Activated CD4-positive, alpha-beta memory T cell treated with anti-CD3 and anti-CD28 coated beads for 36 hours (primary cell): ENCODE results near the gene SLC39A2. TPM values are rescaled to one million over a fixed set of nuclear protein-coding genes. Genes with fewer than 3 reads are reported as not detected.
A peak's percentile ranks its signal among the peaks of the same experiment; 100 is the strongest.

Source experiments
- CTCF ChIA-PET: fragments of 350-600 bp; sonication (Branson Sonifier 250); formaldehyde crosslinking; loops from one replicate; lab custom pipeline; 2021; ENCODE audit warnings: antibody characterized with exemption, inconsistent platforms; lab: Charles Lee
- POLR2A ChIA-PET: fragments of 350-600 bp; sonication (Branson Sonifier 250); formaldehyde crosslinking; loops from one replicate; lab custom pipeline; 2021; ENCODE audit warnings: antibody characterized with exemption; lab: Charles Lee
- DNase-seq: peaks from one replicate; pipeline ENCODE4 v3.0.0-alpha.2; 2020
- H3K27ac Mint-ChIP-seq: one replicate; pipeline ENCODE4 v1.8.0; 2021; ENCODE audit warnings: mixed read lengths
- H3K27me3 Mint-ChIP-seq: one replicate; pipeline ENCODE4 v1.8.0; 2021; ENCODE audit warnings: mixed read lengths
- H3K36me3 Mint-ChIP-seq: one replicate; pipeline ENCODE4 v1.8.0; 2021; ENCODE audit warnings: mixed read lengths
- H3K4me1 Mint-ChIP-seq: one replicate; pipeline ENCODE4 v1.8.0; 2021; ENCODE audit warnings: low read depth, mixed read lengths
- H3K4me3 Mint-ChIP-seq: one replicate; pipeline ENCODE4 v1.8.0; 2021; ENCODE audit warnings: mild to moderate bottlenecking, mixed read lengths
- H3K9me3 Mint-ChIP-seq: one replicate; pipeline ENCODE4 v1.8.0; 2021; ENCODE audit warnings: mixed read lengths
- intact Hi-C: fragments of 100-400 bp; cut with micrococcal nuclease; formaldehyde crosslinking; loops from one replicate; pipeline ENCODE4 v1.15.1; 2023
- total RNA-seq, 2 experiments: library from RNA; stranded (reverse); gene quantifications; one replicate each; pipeline ENCODE4 v1.2.3, GENCODE V29; 2021

SLC39A2 gene
- total RNA-seq, 2 experiments from 2014 or later = 0.17 TPM; not detected in 1

DNA sequence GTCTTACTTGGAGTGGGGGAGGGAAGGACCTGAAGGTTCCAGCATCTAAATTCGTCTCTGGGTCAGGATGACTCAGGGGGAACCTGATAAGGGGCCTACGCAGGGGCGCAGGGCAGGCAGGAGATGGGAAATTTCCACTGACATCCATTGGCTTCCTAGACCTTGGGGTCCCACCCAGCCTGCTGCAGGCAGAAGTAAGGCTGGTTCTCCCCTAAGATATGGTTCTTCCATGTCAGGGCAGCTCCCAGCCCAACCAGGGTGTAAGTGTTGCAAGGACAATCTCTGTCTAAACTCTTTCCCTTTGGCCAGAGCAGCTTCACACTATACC is 27.9 kb downstream of the SLC39A2 start:
- H3K4me1 Mint-ChIP-seq = peaks cover 9% of the 10 kb centered on the region
- intact Hi-C loops = no loop called here
- POLR2A ChIA-PET = no interaction called here
- no peaks in the 10 kb centered on the region for H3K27me3 Mint-ChIP-seq
- CTCF ChIA-PET = interaction anchor here (1.7 kb wide), 1 partner anchor 12 kb away, joined by 14 read pairs; no protein-coding TSS in a partner anchor
- H3K36me3 Mint-ChIP-seq = no peaks in the 10 kb centered on the region
- DNase-seq = no peak
- no peaks in the 10 kb centered on the region for H3K9me3 Mint-ChIP-seq
- H3K27ac Mint-ChIP-seq = no peak overlapping the region
- H3K4me3 Mint-ChIP-seq = no peak overlapping the region

DNA sequence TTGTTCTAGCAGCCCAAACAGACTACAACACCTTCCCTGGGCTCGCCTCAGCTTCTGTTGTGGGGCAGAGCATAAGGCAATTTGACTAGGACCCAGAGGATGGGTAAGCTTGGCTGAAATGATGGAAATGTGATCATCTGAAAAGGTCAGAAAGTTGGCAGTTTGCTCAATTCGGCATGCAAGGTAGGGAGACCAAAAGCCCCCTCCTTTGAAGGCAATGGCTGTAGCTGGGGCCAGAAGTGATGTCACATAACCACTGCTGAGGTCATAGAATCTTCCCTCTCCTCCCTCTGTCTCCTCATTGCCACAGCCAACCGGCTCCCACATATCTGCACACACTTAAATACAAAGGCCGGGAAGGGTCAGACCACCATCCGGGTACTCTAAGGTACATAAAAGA is 30.8 kb downstream of the SLC39A2 start, which contains the start of gene TPPP2:
Gene TPPP2, plus strand, starts transcription at position 301 of the 400 bp plus-strand sequence. CDS start 365 bp downstream, outside the sequence.
- Mint-ChIP-seq H3K4me3 (no peak within 1 kb of the TSS), H3K36me3 (no peaks in the 10 kb centered on the region), H3K27ac (no peak within 1 kb of the TSS), H3K9me3 (no peaks in the 10 kb centered on the region), H3K4me1 (no peaks in the 10 kb centered on the region), H3K27me3 (no peaks in the 10 kb centered on the region)
- intact Hi-C loops = no loop called here
- POLR2A ChIA-PET = no interaction called here
- DNase-seq = no peak
- CTCF ChIA-PET = interaction anchor here (0.8 to 3.5 kb wide), 2 partner anchors 9 to 15 kb away, joined by 4 to 21 read pairs; no protein-coding TSS in a partner anchor

DNA sequence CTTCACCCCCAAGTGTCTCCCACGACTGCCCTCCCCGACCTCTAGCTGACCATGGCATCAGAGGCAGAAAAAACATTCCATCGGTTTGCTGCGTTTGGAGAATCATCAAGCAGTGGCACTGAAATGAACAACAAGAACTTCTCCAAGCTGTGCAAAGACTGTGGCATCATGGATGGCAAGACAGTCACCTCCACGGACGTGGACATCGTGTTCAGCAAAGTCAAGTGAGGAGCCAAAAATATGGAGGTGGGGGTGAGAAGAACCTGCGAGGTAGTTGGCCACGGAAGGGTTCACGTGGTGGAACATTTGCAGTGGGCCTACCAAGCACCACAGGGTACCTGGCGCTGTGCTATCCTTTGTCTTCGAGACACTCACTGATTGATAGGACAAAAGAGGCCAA is 31.4 kb downstream of the SLC39A2 start:
- Mint-ChIP-seq H3K9me3 (no peaks in the 10 kb centered on the region), H3K27ac (no peak overlapping the region), H3K4me3 (no peak overlapping the region), H3K27me3 (no peaks in the 10 kb centered on the region), H3K4me1 (no peaks in the 10 kb centered on the region), H3K36me3 (no peaks in the 10 kb centered on the region)
- CTCF ChIA-PET = interaction anchor here (0.8 to 3.5 kb wide), 2 partner anchors 10 to 16 kb away, joined by 4 to 21 read pairs; no protein-coding TSS in a partner anchor
- no peak for DNase-seq
- POLR2A ChIA-PET = no interaction called here
- intact Hi-C loops = no loop called here

DNA sequence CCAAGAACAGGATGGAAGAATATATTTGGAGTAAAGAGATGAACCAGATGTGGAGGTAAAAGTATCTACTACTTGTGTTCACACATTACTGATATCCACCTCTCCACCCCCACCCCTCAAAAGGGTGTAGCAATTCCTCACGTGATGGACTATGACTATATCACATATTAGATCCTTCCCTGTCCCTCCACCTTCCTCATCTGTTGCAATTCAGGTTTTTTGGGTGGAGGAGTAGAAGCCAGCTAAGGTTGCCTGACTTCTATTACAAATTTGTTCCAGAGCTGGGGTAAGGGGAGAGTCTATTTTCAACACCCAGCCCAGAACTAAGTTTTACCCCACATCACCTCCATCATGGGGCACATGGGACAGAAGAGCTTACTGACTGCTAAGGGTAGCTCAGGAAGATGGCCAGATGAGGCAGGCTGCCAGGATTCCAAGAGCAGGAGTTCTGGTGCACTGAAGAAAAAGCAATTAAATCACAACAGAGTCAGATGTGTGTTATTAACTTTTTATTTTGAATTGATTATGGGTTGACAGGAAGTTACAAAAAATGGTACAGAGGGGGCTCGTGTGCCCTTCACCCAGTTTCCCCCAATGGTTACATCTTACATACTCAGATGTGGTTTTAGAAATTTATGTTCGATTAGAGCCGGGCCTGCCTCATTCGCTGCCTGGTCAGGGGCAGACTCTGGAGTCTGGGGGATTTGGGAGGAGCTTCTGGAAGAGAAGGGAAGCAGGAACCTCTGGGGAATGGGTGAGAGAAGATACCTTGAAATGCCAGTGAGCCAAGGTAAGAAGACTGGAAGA is 33.4 kb downstream of the SLC39A2 start:
- H3K4me3 Mint-ChIP-seq = no peak overlapping the region
- no peak overlapping the region for H3K27ac Mint-ChIP-seq
- ChIA-PET CTCF (interaction anchor here (1.0 to 7.1 kb wide), 3 partner anchors 12 to 24 kb away, joined by 3 to 55 read pairs (median 3); no protein-coding TSS in a partner anchor), POLR2A (no interaction called here)
- H3K4me1 Mint-ChIP-seq = no peaks in the 10 kb centered on the region
- intact Hi-C loops = no loop called here
- H3K36me3 Mint-ChIP-seq = no peaks in the 10 kb centered on the region
- H3K9me3 Mint-ChIP-seq = no peaks in the 10 kb centered on the region
- DNase-seq = no peak
- H3K27me3 Mint-ChIP-seq = no peaks in the 10 kb centered on the region

DNA sequence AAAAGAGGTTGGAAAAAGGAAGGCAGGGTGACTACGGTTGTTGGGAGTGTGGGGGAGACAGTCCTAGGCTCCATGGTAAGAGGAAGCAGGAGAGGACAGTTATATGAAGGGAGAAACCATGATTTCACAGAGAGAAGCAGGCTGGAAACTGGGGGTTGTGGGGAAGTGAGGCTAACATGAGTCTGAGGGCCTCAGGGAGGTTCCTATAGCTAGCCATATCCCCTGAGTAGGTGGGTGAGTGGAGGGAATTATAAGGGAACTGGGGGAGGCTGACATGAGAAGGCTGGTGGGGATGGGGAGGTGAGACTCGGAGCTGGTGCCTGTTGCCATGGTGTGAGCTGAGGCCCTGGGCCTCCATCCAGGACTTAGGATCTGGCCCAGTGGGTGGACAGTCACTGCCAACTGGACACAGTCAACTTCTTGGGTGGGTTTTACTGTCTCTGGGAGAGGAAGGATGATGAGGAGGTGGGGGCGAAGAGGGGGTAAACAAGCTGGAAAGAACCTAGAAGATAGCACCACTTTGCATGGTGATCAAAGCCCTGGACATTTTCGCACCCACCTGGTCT is 34.1 kb downstream of the SLC39A2 start:
- H3K4me1 Mint-ChIP-seq = no peaks in the 10 kb centered on the region
- no peak for DNase-seq
- ChIA-PET POLR2A (no interaction called here), CTCF (interaction anchor here (0.8 to 7.1 kb wide), 3 partner anchors 9 to 18 kb away, joined by 3 to 55 read pairs (median 3); partner anchors contain the start of gene RNASE7)
- H3K36me3 Mint-ChIP-seq = no peaks in the 10 kb centered on the region
- H3K4me3 Mint-ChIP-seq = no peak overlapping the region
- intact Hi-C loops = no loop called here
- no peaks in the 10 kb centered on the region for H3K27me3 Mint-ChIP-seq
- no peaks in the 10 kb centered on the region for H3K9me3 Mint-ChIP-seq
- H3K27ac Mint-ChIP-seq = no peak overlapping the region

DNA sequence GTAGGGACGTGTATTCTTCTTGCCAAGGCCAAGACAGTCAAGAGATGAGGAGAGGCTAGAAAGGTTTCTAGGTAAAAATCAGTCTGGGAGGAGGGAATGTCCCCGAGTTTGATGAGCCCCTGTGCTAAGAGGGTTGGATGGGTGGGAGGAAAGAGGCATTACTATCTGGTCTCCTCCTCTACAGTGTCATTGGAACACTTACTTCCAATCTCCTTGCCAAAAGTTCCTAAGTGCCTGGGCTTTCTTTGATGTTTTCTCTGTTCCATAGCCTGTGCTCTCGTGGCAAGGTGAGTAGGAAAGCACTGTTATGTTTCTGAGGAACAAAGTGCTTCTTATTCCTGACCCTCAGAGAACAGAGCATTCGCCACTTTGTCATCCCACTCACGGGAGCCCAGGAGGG is 35.6 kb downstream of the SLC39A2 start, which contains the start of gene RNASE13:
Gene RNASE13, minus strand, starts transcription at position 101 of the 400 bp plus-strand sequence. CDS start 519 bp downstream, outside the sequence.
- no peaks in the 10 kb centered on the region for H3K4me1 Mint-ChIP-seq
- ChIA-PET POLR2A (no interaction called here), CTCF (interaction anchor here (1.4 to 7.1 kb wide), 2 partner anchors 20 to 58 kb away, joined by 8 to 55 read pairs; no protein-coding TSS in a partner anchor)
- DNase-seq = no peak
- H3K27me3 Mint-ChIP-seq = no peaks in the 10 kb centered on the region
- intact Hi-C loops = no loop called here
- H3K9me3 Mint-ChIP-seq = no peaks in the 10 kb centered on the region
- no peak within 1 kb of the TSS for H3K27ac Mint-ChIP-seq
- no peak within 1 kb of the TSS for H3K4me3 Mint-ChIP-seq
- H3K36me3 Mint-ChIP-seq = no peaks in the 10 kb centered on the region

DNA sequence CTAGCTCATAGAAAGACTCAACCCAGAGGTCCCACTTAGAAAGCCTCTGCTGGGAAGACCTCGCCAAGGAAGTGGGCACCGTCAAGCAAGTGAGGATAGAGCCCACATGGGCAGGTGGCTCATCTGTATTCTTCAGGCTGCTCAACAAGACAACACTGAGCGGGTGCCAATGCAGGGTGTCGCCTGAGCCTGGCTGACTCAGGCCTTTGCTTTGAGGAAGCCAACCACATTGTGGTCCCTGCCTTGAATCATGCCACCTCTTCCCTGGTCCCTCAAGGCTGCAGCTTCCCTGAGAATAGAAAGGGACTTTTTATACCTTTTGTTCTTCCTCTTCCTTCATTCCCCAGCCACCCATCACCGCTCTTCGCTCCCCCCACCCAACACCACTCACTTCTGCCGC is 37.7 kb downstream of the SLC39A2 start:
- ChIA-PET POLR2A (no interaction called here), CTCF (interaction anchor here (0.9 to 7.1 kb wide), 4 partner anchors 22 to 184 kb away, joined by 3 to 55 read pairs (median 4); no protein-coding TSS in a partner anchor)
- intact Hi-C loops = no loop called here
- Mint-ChIP-seq H3K9me3 (no peaks in the 10 kb centered on the region), H3K27ac (no peak overlapping the region), H3K4me3 (no peak overlapping the region), H3K4me1 (no peaks in the 10 kb centered on the region), H3K36me3 (no peaks in the 10 kb centered on the region), H3K27me3 (no peaks in the 10 kb centered on the region)
- DNase-seq = no peak

DNA sequence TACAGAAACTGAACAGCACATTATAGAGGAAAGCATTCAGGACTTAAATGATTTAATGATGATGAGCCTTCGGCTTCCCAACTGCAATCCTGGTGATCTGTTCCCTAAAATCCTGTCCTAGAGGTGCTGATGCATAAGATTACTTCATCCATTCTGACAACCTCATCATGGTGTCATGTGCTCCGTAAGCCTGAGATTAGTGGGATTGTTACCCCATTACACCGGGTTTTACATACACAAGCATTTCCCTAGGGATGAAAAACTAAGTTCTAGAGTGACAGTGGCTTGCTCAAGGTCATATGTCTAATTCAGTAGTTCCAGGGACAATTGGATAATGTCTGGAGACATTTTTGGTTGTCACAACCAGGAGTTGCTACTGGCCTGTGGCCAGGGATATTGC is 38.1 kb downstream of the SLC39A2 start:
- H3K9me3 Mint-ChIP-seq = no peaks in the 10 kb centered on the region
- DNase-seq = no peak
- no peak overlapping the region for H3K27ac Mint-ChIP-seq
- intact Hi-C loops = no loop called here
- ChIA-PET POLR2A (no interaction called here), CTCF (interaction anchor here (0.6 to 7.1 kb wide), 2 partner anchors 22 to 55 kb away, joined by 3 to 55 read pairs; no protein-coding TSS in a partner anchor)
- no peaks in the 10 kb centered on the region for H3K4me1 Mint-ChIP-seq
- no peak overlapping the region for H3K4me3 Mint-ChIP-seq
- H3K27me3 Mint-ChIP-seq = no peaks in the 10 kb centered on the region
- H3K36me3 Mint-ChIP-seq = no peaks in the 10 kb centered on the region

DNA sequence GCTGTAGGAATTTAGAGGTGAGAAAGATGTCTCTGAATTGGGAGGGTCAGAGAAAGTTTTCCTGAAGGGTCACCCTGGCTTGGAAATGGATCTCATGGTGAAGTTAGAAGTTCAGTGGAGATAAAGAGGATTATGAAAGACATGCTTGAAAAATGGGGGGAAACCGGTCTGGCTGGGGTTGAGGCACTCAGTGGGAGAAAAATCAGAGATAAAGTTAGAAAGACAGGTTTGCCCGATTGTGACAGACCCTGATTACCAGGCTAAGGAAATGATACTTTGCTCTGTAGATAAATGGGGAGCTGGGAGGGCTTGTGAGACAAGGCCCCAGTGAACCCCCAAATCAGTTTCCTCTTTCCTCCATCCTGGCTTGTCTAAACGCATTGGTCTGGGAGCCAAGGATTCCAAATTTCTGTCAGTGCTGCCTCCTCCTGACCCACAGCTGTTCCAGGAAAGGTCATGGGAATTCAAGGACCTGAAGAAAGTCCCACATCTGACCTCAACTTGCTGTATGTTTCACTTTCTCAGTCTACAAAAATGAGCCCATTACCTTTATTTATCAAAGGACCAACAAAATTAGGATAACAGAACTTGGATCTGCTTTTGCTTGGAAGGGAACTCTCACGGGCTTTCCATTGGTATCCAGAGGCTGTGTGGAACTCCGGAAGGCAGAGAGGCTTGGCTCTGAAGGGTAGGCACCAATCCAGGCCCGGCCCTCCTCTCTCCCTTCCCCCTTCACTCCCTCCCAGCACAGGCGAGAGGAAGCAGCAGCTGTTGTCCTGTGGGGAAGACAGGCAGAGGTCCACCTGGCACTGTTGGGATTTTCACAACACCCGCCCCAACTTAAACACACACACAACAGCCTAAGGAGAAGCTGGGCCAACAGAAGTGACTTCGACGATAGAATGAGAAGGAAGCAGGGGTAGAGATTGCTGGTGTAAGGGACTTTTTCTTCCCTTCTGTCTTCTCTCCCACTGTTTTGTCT is 39.6 kb downstream of the SLC39A2 start:
- H3K27me3 Mint-ChIP-seq = no peaks in the 10 kb centered on the region
- H3K4me1 Mint-ChIP-seq = peaks cover 4% of the 10 kb centered on the region
- no peak for DNase-seq
- ChIA-PET POLR2A (no interaction called here), CTCF (interaction anchor here (1.1 to 3.9 kb wide), 6 partner anchors 18 to 69 kb away, joined by 3 to 115 read pairs (median 6); no protein-coding TSS in a partner anchor)
- intact Hi-C loops = no loop called here
- no peaks in the 10 kb centered on the region for H3K36me3 Mint-ChIP-seq
- H3K4me3 Mint-ChIP-seq = no peak overlapping the region
- no peak overlapping the region for H3K27ac Mint-ChIP-seq
- H3K9me3 Mint-ChIP-seq = no peaks in the 10 kb centered on the region

DNA sequence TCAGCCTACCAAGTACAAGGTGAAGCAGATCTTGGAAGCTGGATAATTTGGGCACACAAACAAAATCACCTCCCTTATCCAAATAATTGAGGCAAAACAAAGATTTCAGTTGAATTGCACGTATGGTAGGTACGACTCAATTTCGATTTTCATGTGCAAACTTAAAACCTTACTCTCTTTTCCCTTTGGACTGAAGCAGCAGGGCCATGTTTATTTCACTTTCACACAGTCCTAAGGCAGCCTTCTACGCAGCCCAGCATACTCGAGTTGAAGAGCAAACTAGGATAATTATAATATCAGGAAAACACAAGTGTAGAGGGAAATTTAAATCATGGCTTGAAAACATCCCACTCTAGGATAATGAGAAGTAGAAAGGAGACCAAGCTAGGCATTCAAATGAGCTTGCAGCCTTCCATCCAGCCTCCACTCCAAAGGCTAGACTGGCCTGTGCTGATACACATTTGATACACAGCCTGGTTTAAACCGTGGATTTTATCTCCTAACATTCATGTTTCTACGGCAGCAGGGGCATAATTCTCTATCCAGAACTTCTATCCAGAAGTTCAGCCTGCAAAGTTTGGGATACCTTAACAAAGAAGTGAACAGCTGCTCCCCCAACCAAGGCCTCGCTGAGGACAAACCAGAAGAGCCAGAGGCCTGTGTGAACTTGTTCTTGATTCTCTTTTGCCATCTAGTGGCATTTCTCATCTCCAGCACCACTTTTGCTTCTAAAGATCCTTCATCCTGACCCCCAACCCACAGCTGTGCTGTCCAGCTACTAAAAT is 40.7 kb downstream of the SLC39A2 start:
- Mint-ChIP-seq H3K36me3 (no peaks in the 10 kb centered on the region), H3K4me1 (peaks cover 11% of the 10 kb centered on the region), H3K4me3 (no peak overlapping the region), H3K27me3 (no peaks in the 10 kb centered on the region), H3K27ac (no peak overlapping the region), H3K9me3 (no peaks in the 10 kb centered on the region)
- intact Hi-C loops = loop anchor here (1.0 kb wide), 1 partner anchor 25 kb away; no protein-coding TSS in a partner anchor
- ChIA-PET POLR2A (no interaction called here), CTCF (interaction anchor here (0.7 to 3.9 kb wide), 14 partner anchors 19 to 182 kb away, joined by 3 to 115 read pairs (median 4); partner anchors contain the start of gene ARHGEF40)
- peak; percentile 18 for DNase-seq
